Cardiac muscle cell (in vitro differentiated cells and primary cell): ENCODE measurements around the gene SACS. TPM values are rescaled to one million over a fixed set of nuclear protein-coding genes. Genes with fewer than 3 reads are reported as not detected.

Experiments
- DNase-seq, 2 donors: peaks; one replicate each; pipeline versions ENCODE4 v3.0.0 to v3.0.0-alpha.2; 2010 to 2017; ENCODE audit warnings: low read depth in 1 of 2, low spot score in 1 of 2
- H3K27ac ChIP-seq: fragments of 200-600 bp; sonication (generic); 2 replicates; pipeline ENCODE4 v1.5.1; 2016
- H3K27me3 ChIP-seq: fragments of 200-600 bp; sonication (generic); 2 replicates; pipeline ENCODE4 v1.6.0; 2016; ENCODE audit warnings: control low read depth
- H3K36me3 ChIP-seq: fragments of 200-600 bp; sonication (generic); 2 replicates; pipeline ENCODE4 v1.5.1; 2016; ENCODE audit warnings: control low read depth
- H3K4me1 ChIP-seq: fragments of 200-600 bp; sonication (generic); 2 replicates; pipeline ENCODE4 v1.8.1; 2017; ENCODE audit warnings: low read depth, mild to moderate bottlenecking, mixed run types
- H3K4me3 ChIP-seq: fragments of 200-600 bp; sonication (generic); 2 replicates; pipeline ENCODE4 v1.5.1; 2016; ENCODE audit warnings: mild to moderate bottlenecking
- H3K9me3 ChIP-seq: fragments of 200-600 bp; sonication (generic); 2 replicates; pipeline ENCODE4 v1.5.1; 2017; ENCODE audit warnings: low read depth, mild to moderate bottlenecking, control low read depth
- CTCF ChIP-seq: IDR thresholded peaks from 2 replicates; pipeline ENCODE4 v1.5.1; 2012; ENCODE audit warnings: low read depth, mild to moderate bottlenecking, low read length
- polyA plus RNA-seq: library from polyadenylated mRNA; unstranded; fragments of >200 nt; fragmentation: Nextera tagmentation; extraction: Ambion mirVana; gene quantifications from 2 replicates; pipeline ENCODE4 v1.2.1, GENCODE V29; 2016
- total RNA-seq: library from RNA; depleted of rRNA; stranded (reverse); fragments of >200 nt; gene quantifications from 2 replicates; pipeline ENCODE4 v1.2.3, GENCODE V29; 2016

Gene SACS
- total and polyA plus RNA-seq, 2 experiments from 2014 or later = 5.1 to 34.9 TPM

GRCh38 chr13:23386533-23386932, 47.0 kb downstream of the SACS start:
- H3K4me3 ChIP-seq = no peak overlapping the region
- TF ChIP-seq CTCF = no peak
- no peak for DNase-seq

GRCh38 chr13:23385931-23386330, 47.6 kb downstream of the SACS start:
- Histone ChIP-seq H3K4me3 (no peak overlapping the region), H3K27me3 (no peaks in the 10 kb centered on the region), H3K36me3 (no peaks in the 10 kb centered on the region), H3K27ac (no peak overlapping the region), H3K4me1 (peaks cover 11% of the 10 kb centered on the region), H3K9me3 (no peaks in the 10 kb centered on the region)
- DNase-seq = no peak
- no peak for TF ChIP-seq CTCF

More at GRCh38 chr13:23386533-23386932, 47.0 kb downstream of the SACS start:
- no peak overlapping the region for H3K27ac ChIP-seq
- no peaks in the 10 kb centered on the region for H3K9me3 ChIP-seq
- H3K4me1 ChIP-seq = peaks cover 11% of the 10 kb centered on the region
- H3K36me3 ChIP-seq = no peaks in the 10 kb centered on the region
- no peaks in the 10 kb centered on the region for H3K27me3 ChIP-seq

DNA sequence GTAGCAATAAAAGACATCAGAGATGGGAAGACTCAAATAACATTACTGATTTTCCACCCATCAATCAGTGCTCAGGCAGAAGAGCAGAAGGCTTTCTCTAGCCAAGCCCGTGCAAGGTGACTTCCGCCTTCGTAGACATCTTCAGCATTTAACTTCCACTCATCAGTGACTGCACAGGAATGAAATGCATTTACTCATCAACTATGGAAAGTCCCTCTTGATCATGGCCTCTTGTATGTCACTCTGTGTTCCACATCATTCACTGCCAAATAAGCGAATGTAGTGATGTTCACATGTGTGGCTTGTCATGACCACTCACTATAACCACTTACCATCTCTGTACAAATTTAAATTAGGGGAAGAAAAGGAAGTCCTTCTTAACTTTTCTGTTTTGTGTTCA, 49.4 kb downstream of the SACS start:
- Histone ChIP-seq H3K27me3 (no peaks in the 10 kb centered on the region), H3K36me3 (no peaks in the 10 kb centered on the region), H3K4me3 (no peak overlapping the region), H3K9me3 (no peaks in the 10 kb centered on the region), H3K27ac (no peak overlapping the region), H3K4me1 (peaks cover 7% of the 10 kb centered on the region)
- DNase-seq = no peak
- TF ChIP-seq CTCF = no peak

- Histone ChIP-seq H3K36me3 (no peaks in the 10 kb centered on the region), H3K4me3 (no peak overlapping the region), H3K27me3 (no peaks in the 10 kb centered on the region), H3K27ac (no peak overlapping the region), H3K9me3 (no peaks in the 10 kb centered on the region), H3K4me1 (no peaks in the 10 kb centered on the region)
- DNase-seq = no peak
- TF ChIP-seq CTCF = no peak
Observed at GRCh38 chr13:23383151-23383550, 50.4 kb downstream of the SACS start.

- peak in 1 of 2 donors; percentile 26 for DNase-seq
- no peak for TF ChIP-seq CTCF
- no peaks in the 10 kb centered on the region for H3K4me1 ChIP-seq
- no peaks in the 10 kb centered on the region for H3K36me3 ChIP-seq
- H3K27me3 ChIP-seq = no peaks in the 10 kb centered on the region
- no peak overlapping the region for H3K4me3 ChIP-seq
- H3K9me3 ChIP-seq = no peaks in the 10 kb centered on the region
- no peak overlapping the region for H3K27ac ChIP-seq
Observed at GRCh38 chr13:23381866-23382265, 51.6 kb downstream of the SACS start.

- H3K9me3 ChIP-seq = no peaks in the 10 kb centered on the region
- no peaks in the 10 kb centered on the region for H3K36me3 ChIP-seq
- no peak for TF ChIP-seq CTCF
- peak in 1 of 2 donors; percentile 76 for DNase-seq
- no peak overlapping the region for H3K27ac ChIP-seq
- H3K27me3 ChIP-seq = no peaks in the 10 kb centered on the region
- H3K4me3 ChIP-seq = no peak overlapping the region
- H3K4me1 ChIP-seq = no peaks in the 10 kb centered on the region
Observed at GRCh38 chr13:23380534-23380933, 53.0 kb downstream of the SACS start.
